Measurements from ENCODE around the gene IFNK. TPM values are rescaled to one million over a fixed set of nuclear protein-coding genes. Genes with fewer than 3 reads are reported as not detected.

Gene IFNK
- total RNA-seq, 3 donors from 2014 or later (not counting 1 experiment from before 2014, with no cell fraction given): not detected

DNA sequence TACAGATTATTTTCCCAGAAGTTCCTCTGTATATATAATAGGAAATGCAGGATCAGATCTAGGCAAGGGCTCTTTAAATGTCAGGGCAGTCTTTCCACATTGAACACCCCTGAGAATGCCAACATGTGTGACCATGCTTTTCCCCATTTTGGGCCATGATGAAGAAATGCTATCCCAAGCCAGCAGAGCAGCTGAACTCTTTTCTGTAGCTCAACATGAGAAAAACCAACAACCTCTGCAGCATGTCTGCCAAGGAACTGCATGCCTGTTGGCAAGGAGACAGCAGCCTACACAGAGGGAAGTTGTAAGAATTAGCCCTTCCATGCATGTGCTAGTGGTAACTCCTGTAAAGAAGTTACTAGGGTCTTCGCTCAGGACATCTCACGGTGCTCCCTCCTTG lies 9.5 kb upstream of the IFNK start:
- H3K4me1 Mint-ChIP-seq: no peaks in the 10 kb centered on the region
- H3K4me3 Mint-ChIP-seq: no peak overlapping the region
- H3K27me3 Mint-ChIP-seq (ENCODE audit: low read depth in 2 of 2): peaks cover 0 to 10% of the 10 kb centered on the region in 2 donors
- TF ChIP-seq, protein P1, sequence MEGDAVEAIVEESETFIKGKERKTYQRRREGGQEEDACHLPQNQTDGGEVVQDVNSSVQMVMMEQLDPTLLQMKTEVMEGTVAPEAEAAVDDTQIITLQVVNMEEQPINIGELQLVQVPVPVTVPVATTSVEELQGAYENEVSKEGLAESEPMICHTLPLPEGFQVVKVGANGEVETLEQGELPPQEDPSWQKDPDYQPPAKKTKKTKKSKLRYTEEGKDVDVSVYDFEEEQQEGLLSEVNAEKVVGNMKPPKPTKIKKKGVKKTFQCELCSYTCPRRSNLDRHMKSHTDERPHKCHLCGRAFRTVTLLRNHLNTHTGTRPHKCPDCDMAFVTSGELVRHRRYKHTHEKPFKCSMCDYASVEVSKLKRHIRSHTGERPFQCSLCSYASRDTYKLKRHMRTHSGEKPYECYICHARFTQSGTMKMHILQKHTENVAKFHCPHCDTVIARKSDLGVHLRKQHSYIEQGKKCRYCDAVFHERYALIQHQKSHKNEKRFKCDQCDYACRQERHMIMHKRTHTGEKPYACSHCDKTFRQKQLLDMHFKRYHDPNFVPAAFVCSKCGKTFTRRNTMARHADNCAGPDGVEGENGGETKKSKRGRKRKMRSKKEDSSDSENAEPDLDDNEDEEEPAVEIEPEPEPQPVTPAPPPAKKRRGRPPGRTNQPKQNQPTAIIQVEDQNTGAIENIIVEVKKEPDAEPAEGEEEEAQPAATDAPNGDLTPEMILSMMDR (IDR thresholded peaks at IDR 0.05): no peak
- DNase-seq: no peak
- no peaks in the 10 kb centered on the region for H3K9me3 ChIP-seq (ENCODE audit: control insufficient read depth, insufficient read depth, low read length)
- H3K36me3 ChIP-seq (ENCODE audit: control insufficient read depth, insufficient read depth, low read length): no peaks in the 10 kb centered on the region
- H3K4me3 ChIP-seq (ENCODE audit: low read length): no peak overlapping the region
- no peak overlapping the region for H3K27ac ChIP-seq (ENCODE audit: low read length)
- no peaks in the 10 kb centered on the region for H3K36me3 Mint-ChIP-seq
- intact Hi-C loops (cut with micrococcal nuclease): no loop called here
- ATAC-seq: no peak
- H3K27me3 ChIP-seq (ENCODE audit: control insufficient read depth, insufficient read depth, low read length): no peaks in the 10 kb centered on the region
- H3K9me3 Mint-ChIP-seq: peaks cover 0 to 4% of the 10 kb centered on the region in 2 donors
- H3K4me1 ChIP-seq (ENCODE audit: control insufficient read depth, insufficient read depth, low read length): no peaks in the 10 kb centered on the region
- H3K27ac Mint-ChIP-seq: no peak overlapping the region
- 94% methylated on average over 2 of the region's 2 CpGs for WGBS (ENCODE audit: insufficient coverage)

DNA sequence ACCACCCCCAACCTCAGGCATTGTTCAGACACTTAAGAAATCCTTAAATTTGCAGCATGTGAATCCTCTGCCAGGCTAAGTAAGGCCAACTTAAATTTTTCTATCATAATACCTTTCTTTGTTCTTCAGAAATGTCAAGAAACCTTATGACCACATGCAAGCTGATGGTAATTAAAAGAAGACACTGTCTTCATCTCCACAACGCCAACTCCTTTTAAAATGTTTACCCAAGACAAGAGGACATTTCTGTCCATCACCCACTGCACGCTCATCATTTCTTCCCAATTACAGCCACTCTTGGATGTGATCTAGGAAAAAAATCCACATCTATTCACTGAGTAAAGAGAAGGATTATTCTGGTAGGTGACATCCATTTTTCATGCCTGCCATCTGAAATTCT lies 6.1 kb upstream of the IFNK start:
- H3K27ac Mint-ChIP-seq: no peak overlapping the region
- no peaks in the 10 kb centered on the region for H3K4me1 Mint-ChIP-seq
- no peak for ATAC-seq
- 75% methylated on average over 1 of the region's 2 CpGs for WGBS (ENCODE audit: insufficient coverage)
- H3K27me3 ChIP-seq (ENCODE audit: control insufficient read depth, insufficient read depth, low read length): no peaks in the 10 kb centered on the region
- no peaks in the 10 kb centered on the region for H3K36me3 Mint-ChIP-seq
- no peaks in the 10 kb centered on the region for H3K9me3 ChIP-seq (ENCODE audit: control insufficient read depth, insufficient read depth, low read length)
- peaks cover 0 to 11% of the 10 kb centered on the region in 2 donors for H3K27me3 Mint-ChIP-seq (ENCODE audit: low read depth in 2 of 2)
- no peak overlapping the region for H3K27ac ChIP-seq (ENCODE audit: low read length)
- DNase-seq: no peak
- intact Hi-C loops (cut with micrococcal nuclease): no loop called here
- H3K4me1 ChIP-seq (ENCODE audit: control insufficient read depth, insufficient read depth, low read length): no peaks in the 10 kb centered on the region
- H3K4me3 ChIP-seq (ENCODE audit: low read length): no peak overlapping the region
- H3K4me3 Mint-ChIP-seq: no peak overlapping the region
- peaks cover 0 to 4% of the 10 kb centered on the region in 2 donors for H3K9me3 Mint-ChIP-seq
- TF ChIP-seq, protein P1 (IDR thresholded peaks at IDR 0.05): no peak
- H3K36me3 ChIP-seq (ENCODE audit: control insufficient read depth, insufficient read depth, low read length): no peaks in the 10 kb centered on the region

DNA sequence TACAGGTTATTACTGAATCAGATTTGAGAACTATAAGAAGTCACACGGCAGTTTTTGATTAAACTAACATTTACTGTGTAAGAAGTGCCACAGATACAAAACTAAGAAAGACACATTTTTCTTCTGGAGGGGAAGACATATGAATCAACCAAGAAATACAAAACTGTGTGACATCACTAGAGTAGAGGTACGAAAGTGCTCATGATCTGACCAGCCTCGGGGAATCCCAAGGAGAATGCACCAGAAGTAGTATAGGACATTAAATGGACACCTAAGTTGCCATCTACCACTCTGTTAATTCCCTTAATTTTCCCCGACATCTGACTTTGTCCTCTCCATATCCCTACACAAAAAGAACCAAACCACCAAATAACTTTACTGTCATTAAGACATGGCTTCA lies 5.3 kb upstream of the IFNK start:
- no peak overlapping the region for H3K4me3 ChIP-seq (ENCODE audit: low read length)
- H3K4me1 ChIP-seq (ENCODE audit: control insufficient read depth, insufficient read depth, low read length): no peaks in the 10 kb centered on the region
- Mint-ChIP-seq H3K9me3 (no peaks in the 10 kb centered on the region), H3K27me3 (ENCODE audit: low read depth in 2 of 2) (peaks cover 0 to 16% of the 10 kb centered on the region in 2 donors), H3K27ac (no peak overlapping the region), H3K4me3 (no peak overlapping the region), H3K36me3 (no peaks in the 10 kb centered on the region), H3K4me1 (no peaks in the 10 kb centered on the region)
- no peaks in the 10 kb centered on the region for H3K36me3 ChIP-seq (ENCODE audit: control insufficient read depth, insufficient read depth, low read length)
- H3K27ac ChIP-seq (ENCODE audit: low read length): no peak overlapping the region
- intact Hi-C loops (cut with micrococcal nuclease): no loop called here
- 81% methylated on average over 4 of the region's 4 CpGs for WGBS (ENCODE audit: insufficient coverage)
- DNase-seq (no peak), ATAC-seq (no peak)
- no peaks in the 10 kb centered on the region for H3K27me3 ChIP-seq (ENCODE audit: control insufficient read depth, insufficient read depth, low read length)
- H3K9me3 ChIP-seq (ENCODE audit: control insufficient read depth, insufficient read depth, low read length): no peaks in the 10 kb centered on the region
- TF ChIP-seq, protein P1 (IDR thresholded peaks at IDR 0.05): no peak
